GM06990 (cell line): ENCODE data around the gene ABHD13.

Experiments used
- DNase-seq: peaks from one replicate; pipeline ENCODE4 v3.0.0-alpha.2; 2011; ENCODE audit not compliant: insufficient read length; ENCODE audit errors: extremely low read depth
- H3K27me3 ChIP-seq: replicated peaks from 2 replicates; pipeline ENCODE4 v1.6.0; 2011; ENCODE audit warnings: low read length; ENCODE audit not compliant: control insufficient read depth, insufficient read depth
- H3K36me3 ChIP-seq: 2 replicates; pipeline ENCODE4 v1.5.1; 2011; ENCODE audit warnings: low read length; ENCODE audit not compliant: control insufficient read depth, insufficient read depth
- H3K4me3 ChIP-seq: replicated peaks from 2 replicates; pipeline ENCODE4 v1.5.1; 2011; ENCODE audit warnings: low read depth, mild to moderate bottlenecking, control low read depth, low read length
- TF ChIP-seq, protein P1 (sequence below): IDR thresholded peaks from 2 replicates; pipeline ENCODE4 v1.5.1; 2011; ENCODE audit warnings: low read length, control low read depth, mild to moderate bottlenecking, inconsistent platforms; ENCODE audit not compliant: insufficient read depth, poor library complexity, severe bottlenecking

Gene ABHD13

DNA sequence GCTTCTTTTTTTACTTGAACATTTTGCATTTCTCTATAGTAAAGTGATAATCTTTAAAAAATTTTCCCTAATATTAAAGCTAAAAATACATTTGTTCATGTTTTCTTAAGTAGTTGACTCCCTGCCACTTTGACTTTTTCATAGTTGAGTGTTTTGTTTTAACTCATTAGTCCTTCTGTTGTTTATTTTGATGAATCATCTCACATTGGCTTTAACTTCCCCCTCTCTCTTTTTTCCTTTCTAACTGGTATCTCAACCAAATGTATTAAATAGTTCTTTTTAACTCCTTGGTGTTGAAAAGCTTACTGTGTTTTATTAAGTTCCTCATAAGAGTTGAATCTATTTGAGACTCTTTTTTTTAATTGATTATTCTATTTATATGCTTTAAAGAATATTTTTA, 54.1 kb downstream of the ABHD13 start:
- Histone ChIP-seq H3K4me3 (no peak overlapping the region), H3K36me3 (no peaks in the 10 kb centered on the region), H3K27me3 (no peaks in the 10 kb centered on the region)
- TF ChIP-seq, protein P1, sequence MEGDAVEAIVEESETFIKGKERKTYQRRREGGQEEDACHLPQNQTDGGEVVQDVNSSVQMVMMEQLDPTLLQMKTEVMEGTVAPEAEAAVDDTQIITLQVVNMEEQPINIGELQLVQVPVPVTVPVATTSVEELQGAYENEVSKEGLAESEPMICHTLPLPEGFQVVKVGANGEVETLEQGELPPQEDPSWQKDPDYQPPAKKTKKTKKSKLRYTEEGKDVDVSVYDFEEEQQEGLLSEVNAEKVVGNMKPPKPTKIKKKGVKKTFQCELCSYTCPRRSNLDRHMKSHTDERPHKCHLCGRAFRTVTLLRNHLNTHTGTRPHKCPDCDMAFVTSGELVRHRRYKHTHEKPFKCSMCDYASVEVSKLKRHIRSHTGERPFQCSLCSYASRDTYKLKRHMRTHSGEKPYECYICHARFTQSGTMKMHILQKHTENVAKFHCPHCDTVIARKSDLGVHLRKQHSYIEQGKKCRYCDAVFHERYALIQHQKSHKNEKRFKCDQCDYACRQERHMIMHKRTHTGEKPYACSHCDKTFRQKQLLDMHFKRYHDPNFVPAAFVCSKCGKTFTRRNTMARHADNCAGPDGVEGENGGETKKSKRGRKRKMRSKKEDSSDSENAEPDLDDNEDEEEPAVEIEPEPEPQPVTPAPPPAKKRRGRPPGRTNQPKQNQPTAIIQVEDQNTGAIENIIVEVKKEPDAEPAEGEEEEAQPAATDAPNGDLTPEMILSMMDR = no peak
- no peak for DNase-seq

DNA sequence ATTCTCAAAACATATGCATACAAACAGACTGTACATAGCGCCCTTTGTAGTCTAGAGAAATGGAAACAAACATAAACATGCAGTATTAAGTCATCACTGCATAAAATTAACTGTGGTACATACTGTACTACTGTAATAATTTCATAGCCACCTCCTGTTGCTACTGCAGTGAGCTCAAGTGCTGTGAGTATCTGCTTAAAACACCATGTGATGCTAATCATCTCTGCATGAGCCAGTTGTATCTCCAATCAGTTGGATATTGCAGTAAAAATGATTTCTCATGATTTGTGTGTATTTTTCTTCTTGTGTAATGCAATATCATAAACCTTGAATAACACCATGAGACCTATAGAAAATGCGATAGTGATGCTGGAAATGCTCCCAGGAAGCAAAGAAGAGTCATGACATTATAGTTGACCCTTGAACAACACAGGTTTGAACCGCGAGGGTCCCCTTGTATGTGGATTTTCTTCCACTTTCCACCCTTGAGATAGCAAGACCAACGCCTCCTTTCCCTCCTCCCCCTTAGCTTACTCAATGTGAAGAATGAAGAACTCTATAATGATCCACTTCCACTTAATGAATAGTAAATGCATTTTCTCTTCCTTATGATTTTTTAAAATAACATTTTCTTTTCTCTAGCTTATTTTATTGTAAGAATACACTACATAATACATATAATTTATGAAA, 55.4 kb downstream of the ABHD13 start:
- no peaks in the 10 kb centered on the region for H3K27me3 ChIP-seq
- DNase-seq = no peak
- TF ChIP-seq, protein P1 = no peak
- H3K4me3 ChIP-seq = no peak overlapping the region
- no peaks in the 10 kb centered on the region for H3K36me3 ChIP-seq

GRCh38 chr13:108274718-108275117, 56.5 kb downstream of the ABHD13 start:
- TF ChIP-seq, protein P1 = no peak
- no peaks in the 10 kb centered on the region for H3K36me3 ChIP-seq
- no peaks in the 10 kb centered on the region for H3K27me3 ChIP-seq
- no peak overlapping the region for H3K4me3 ChIP-seq
- DNase-seq = no peak

- Histone ChIP-seq H3K27me3 (no peaks in the 10 kb centered on the region), H3K36me3 (no peaks in the 10 kb centered on the region), H3K4me3 (no peak overlapping the region)
- TF ChIP-seq, protein P1 = no peak
- no peak for DNase-seq
These were observed 57.9 kb downstream of the ABHD13 start for GRCh38 chr13:108276060-108276459.

DNA sequence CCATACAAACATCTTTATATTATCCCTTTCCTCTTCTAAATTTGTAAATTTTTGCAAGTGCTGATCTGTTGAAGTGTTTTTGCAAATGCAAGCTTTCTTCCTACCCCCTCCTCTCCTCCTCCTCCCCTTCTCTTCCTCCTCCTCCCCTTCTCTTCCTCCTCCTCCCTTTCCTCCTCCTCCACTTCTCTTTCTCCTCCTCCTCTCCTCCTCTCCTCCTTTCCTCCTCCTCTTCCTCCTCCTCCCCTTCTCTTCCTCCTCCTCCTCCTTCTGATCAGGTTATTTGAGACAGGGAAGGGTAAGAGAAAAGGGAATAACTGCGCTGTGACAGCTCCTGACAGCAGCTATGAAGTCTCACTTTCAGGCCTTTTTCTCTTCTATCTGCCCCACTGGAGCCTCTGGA, 60.3 kb downstream of the ABHD13 start:
- no peaks in the 10 kb centered on the region for H3K27me3 ChIP-seq
- H3K36me3 ChIP-seq = no peaks in the 10 kb centered on the region
- TF ChIP-seq, protein P1 = no peak
- H3K4me3 ChIP-seq = no peak overlapping the region
- DNase-seq = no peak

DNA sequence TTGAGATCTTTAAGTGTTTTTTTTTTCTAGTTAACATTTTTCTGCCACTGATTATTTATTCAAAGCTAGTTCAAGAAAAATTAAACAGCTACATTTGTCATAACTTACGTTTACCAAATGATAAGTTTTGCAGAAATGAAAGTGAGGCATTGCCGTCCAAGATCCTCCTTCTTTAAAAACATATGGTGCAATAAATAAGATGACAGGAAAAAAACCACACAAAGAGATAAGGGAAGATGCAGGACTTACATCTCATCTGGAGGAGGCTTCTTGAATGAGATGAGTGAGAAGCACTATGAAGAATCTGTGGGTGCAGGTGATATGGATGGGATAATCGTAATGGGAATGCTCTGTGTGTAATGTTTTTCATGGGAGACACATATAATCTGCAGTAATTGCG, 63.7 kb downstream of the ABHD13 start:
- H3K36me3 ChIP-seq = no peaks in the 10 kb centered on the region
- no peak for DNase-seq
- H3K4me3 ChIP-seq = no peak overlapping the region
- H3K27me3 ChIP-seq = no peaks in the 10 kb centered on the region
- TF ChIP-seq, protein P1 = no peak
